H1 (cell line): Measurements from ENCODE around the gene DHX34. TPM values are rescaled to one million over a fixed set of nuclear protein-coding genes. Genes with fewer than 3 reads are reported as not detected.

Source experiments
- CTCF ChIA-PET: fragments of 300-600 bp; sonication (Branson Sonifier 250); formaldehyde crosslinking; loops from one replicate; lab custom pipeline; 2021; ENCODE audit not compliant: partially characterized antibody; lab: Charles Lee
- POLR2A ChIA-PET: fragments of 300-600 bp; sonication (Branson Sonifier 250); formaldehyde crosslinking; loops from one replicate; lab custom pipeline; 2021; ENCODE audit warnings: inconsistent platforms; ENCODE audit not compliant: partially characterized antibody; lab: Charles Lee
- DNase-seq, 2 experiments: peaks; one replicate each; pipeline versions ENCODE4 v3.0.0 to v3.0.0-alpha.2; 2010 to 2022; ENCODE audit warnings: low spot score in 2 of 2, low read depth in 1 of 2, mixed read lengths in 1 of 2
- FAIRE-seq: peaks from 2 replicates; lab custom pipeline; 2011; peaks lifted over from hg19 to GRCh38; lab: Jason Lieb, UNC
- H2AFZ ChIP-seq: 2 replicates; pipeline ENCODE4 v1.8.1; 2012; ENCODE audit warnings: low read length, inconsistent platforms
- H2AK5ac ChIP-seq: 2 replicates; pipeline ENCODE4 v1.6.1; 2013; ENCODE audit warnings: low read depth, low read length
- H2BK120ac ChIP-seq: replicated peaks from 2 replicates; pipeline ENCODE3; 2013; ENCODE audit warnings: low read depth, low read length, inconsistent platforms
- H2BK12ac ChIP-seq: 2 replicates; pipeline ENCODE4 v1.6.1; 2013; ENCODE audit warnings: low read depth, low read length
- H2BK15ac ChIP-seq: 2 replicates; pipeline ENCODE4 v1.6.1; 2013; ENCODE audit warnings: low read length
- H2BK20ac ChIP-seq: 2 replicates; pipeline ENCODE4 v1.6.1; 2013; ENCODE audit warnings: low read length
- H2BK5ac ChIP-seq: 2 replicates; pipeline ENCODE4 v1.6.1; 2013; ENCODE audit warnings: low read depth, low read length
- H3K14ac ChIP-seq: 2 replicates; pipeline ENCODE4 v1.6.1; 2013; ENCODE audit warnings: inconsistent platforms; ENCODE audit not compliant: insufficient read length
- H3K18ac ChIP-seq: 2 replicates; pipeline ENCODE4 v1.6.1; 2013; ENCODE audit warnings: low read length; ENCODE audit errors: extremely low read depth
- H3K23ac ChIP-seq: 2 replicates; pipeline ENCODE4 v1.6.1; 2013; ENCODE audit warnings: inconsistent platforms; ENCODE audit not compliant: insufficient read length
- H3K23me2 ChIP-seq: 2 replicates; pipeline ENCODE4 v1.6.1; 2013; ENCODE audit warnings: low read depth, low read length
- H3K27ac ChIP-seq: 2 replicates; pipeline ENCODE4 v1.6.1; 2011; ENCODE audit warnings: low read depth, low read length, inconsistent platforms
- H3K27me3 ChIP-seq, 4 experiments: replicated peaks in 1 of 4; 1 replicate in 1 of 4; 2 replicates in 3 of 4; pipeline versions ENCODE4 v1.6.1 to v1.8.1; 2011 to 2013; ENCODE audit warnings: low read length in 3 of 4, mild to moderate bottlenecking in 3 of 4, inconsistent platforms in 2 of 4, mixed read lengths in 2 of 4, moderate library complexity in 1 of 4; ENCODE audit not compliant: control insufficient read depth in 3 of 4, insufficient read depth in 3 of 4; ENCODE audit errors: extremely low read depth in 1 of 4
- H3K36me3 ChIP-seq, 4 experiments: 2 replicates each; pipeline versions ENCODE4 v1.6.1 to v1.8.1; 2011 to 2013; ENCODE audit warnings: mild to moderate bottlenecking in 4 of 4, low read length in 3 of 4, moderate library complexity in 2 of 4, control low read depth in 1 of 4, inconsistent platforms in 1 of 4; ENCODE audit not compliant: insufficient read depth in 4 of 4, control insufficient read depth in 2 of 4
- H3K4ac ChIP-seq: replicated peaks from 2 replicates; pipeline ENCODE3; 2013; ENCODE audit warnings: low read length, low read depth, mixed read lengths, inconsistent platforms; ENCODE audit not compliant: insufficient read length
- H3K4me1 ChIP-seq, 4 experiments: replicated peaks in 1 of 4; 1 replicate in 1 of 4; 2 replicates in 3 of 4; pipeline versions ENCODE4 v1.6.1 to v1.8.1; 2011 to 2013; ENCODE audit warnings: low read length in 3 of 4, inconsistent platforms in 2 of 4, mixed read lengths in 1 of 4; ENCODE audit not compliant: insufficient read depth in 4 of 4, control insufficient read depth in 3 of 4
- H3K4me2 ChIP-seq, 2 experiments: 2 replicates each; pipeline versions ENCODE4 v1.6.1 to v1.8.1; 2011 to 2013; ENCODE audit warnings: low read depth in 2 of 2, low read length in 2 of 2, control low read depth in 1 of 2, inconsistent platforms in 1 of 2, mild to moderate bottlenecking in 1 of 2; ENCODE audit not compliant: insufficient read depth in 1 of 2
- H3K4me3 ChIP-seq, 4 experiments: fragments of 200-600, 300-600 bp in 1 of 4; sonication (generic), shearing (Covaris generic), sonication (Bioruptor Twin) in 1 of 4; 2 replicates each; pipeline versions ENCODE4 v1.5.1 to v1.8.1; 2011 to 2016; ENCODE audit warnings: low read length in 4 of 4, low read depth in 3 of 4, control low read depth in 2 of 4, inconsistent platforms in 2 of 4, mild to moderate bottlenecking in 2 of 4, mixed read lengths in 1 of 4, moderate library complexity in 1 of 4; ENCODE audit not compliant: insufficient read depth in 2 of 4; ENCODE audit errors: extremely low read depth in 1 of 4
- H3K56ac ChIP-seq: replicated peaks from 2 replicates; pipeline ENCODE3; 2013; ENCODE audit warnings: low read depth, mild to moderate bottlenecking, mixed read lengths, low read length, inconsistent platforms; ENCODE audit not compliant: insufficient read length
- H3K79me1 ChIP-seq: 2 replicates; pipeline ENCODE4 v1.6.1; 2013; ENCODE audit warnings: low read depth, low read length, control low read depth
- H3K79me2 ChIP-seq, 2 experiments: 2 replicates each; pipeline versions ENCODE4 v1.6.1 to v1.8.1; 2012 to 2013; ENCODE audit warnings: low read length in 2 of 2, mild to moderate bottlenecking in 2 of 2, inconsistent platforms in 1 of 2; ENCODE audit not compliant: insufficient read depth in 2 of 2, control insufficient read depth in 1 of 2
- H3K9ac ChIP-seq, 4 experiments: replicated peaks in 1 of 4; 1 replicate in 1 of 4; 2 replicates in 3 of 4; pipeline versions ENCODE4 v1.6.1 to v1.8.1; 2011 to 2013; ENCODE audit warnings: low read depth in 3 of 4, low read length in 3 of 4, control low read depth in 2 of 4, mild to moderate bottlenecking in 2 of 4, moderate library complexity in 2 of 4, inconsistent platforms in 1 of 4; ENCODE audit errors: extremely low read depth in 1 of 4
- H3K9me3 ChIP-seq, 2 experiments: 2 replicates each; pipeline versions ENCODE4 v1.6.1 to v1.8.1; 2012 to 2013; ENCODE audit warnings: mild to moderate bottlenecking in 2 of 2, moderate library complexity in 2 of 2, control low read depth in 1 of 2, inconsistent platforms in 1 of 2, low read depth in 1 of 2, low read length in 1 of 2, mixed read lengths in 1 of 2; ENCODE audit not compliant: insufficient read depth in 2 of 2
- H4K20me1 ChIP-seq, 2 experiments: replicated peaks in 1 of 2; 2 replicates each; pipeline versions ENCODE3 to v1.8.1; 2011 to 2013; ENCODE audit warnings: inconsistent platforms in 2 of 2, low read length in 2 of 2, mild to moderate bottlenecking in 1 of 2; ENCODE audit not compliant: insufficient read depth in 2 of 2, control insufficient read depth in 1 of 2
- H4K5ac ChIP-seq: 2 replicates; pipeline ENCODE4 v1.6.1; 2013; ENCODE audit warnings: low read length, low read depth, mixed read lengths, inconsistent platforms; ENCODE audit not compliant: insufficient read length
- H4K8ac ChIP-seq: 2 replicates; pipeline ENCODE4 v1.8.0; 2013; ENCODE audit warnings: mild to moderate bottlenecking, moderate library complexity, low read length, inconsistent platforms; ENCODE audit not compliant: insufficient read depth; ENCODE audit errors: extremely low read depth
- H4K91ac ChIP-seq: replicated peaks from 2 replicates; pipeline ENCODE3; 2013; ENCODE audit warnings: low read length, mixed read lengths, inconsistent platforms; ENCODE audit not compliant: insufficient read length
- KDM4A ChIP-seq: IDR thresholded peaks from one replicate; pipeline ENCODE4 v1.7.1; 2012; ENCODE audit warnings: low read depth, mild to moderate bottlenecking, moderate library complexity, low read length, inconsistent platforms; ENCODE audit not compliant: severe bottlenecking
- WGBS, 2 experiments: shearing (Covaris generic) in 1 of 2; methylation state at CpG; one replicate each; pipeline versions ENCODE4 v1.1.6 to v1.1.7; 2013 to 2015; ENCODE audit warnings: low lambda C conversion rate in 2 of 2, mixed read lengths in 2 of 2, inconsistent platforms in 1 of 2, low coverage in 1 of 2, missing lambda C conversion rate in 1 of 2; ENCODE audit not compliant: insufficient replicate concordance in 2 of 2, insufficient coverage in 1 of 2, insufficient read length in 1 of 2; ENCODE audit errors: extremely low coverage in 1 of 2, missing lambda C conversion rate in 1 of 2; 5-methylcytosine and 5-hydroxymethylcytosine counted together
- polyA plus RNA-seq, 7 experiments: library from polyadenylated mRNA; depleted of rRNA in 3 of 7; stranded (reverse) in 5 of 7; unstranded in 2 of 7; fragments of >200 nt in 5 of 7; fragments of 200-250 nt in 2 of 7; gene quantifications; 1 replicate in 5 of 7; 2 replicates in 1 of 7; 4 replicates in 1 of 7; pipeline versions ENCODE4 v1.2.1 to v1.2.3, GENCODE V29; 2011 to 2013; ENCODE audit warnings: missing spikeins in 2 of 7, mixed read lengths in 2 of 7
- total RNA-seq: library from RNA; stranded (reverse); fragmentation: NEBNext Ultra II Directional; extraction: Animal tissue kit (Norgen Biotek cat#: 25700); gene quantifications from 2 replicates; pipeline ENCODE4 v1.2.1, GENCODE V29; 2021

DHX34 gene
- total and polyA plus RNA-seq, 2 of the 8 experiments (the other 6 are each of a cell fraction or from before 2014, with no cell fraction given), result 17.5 to 24.3 TPM

DNA sequence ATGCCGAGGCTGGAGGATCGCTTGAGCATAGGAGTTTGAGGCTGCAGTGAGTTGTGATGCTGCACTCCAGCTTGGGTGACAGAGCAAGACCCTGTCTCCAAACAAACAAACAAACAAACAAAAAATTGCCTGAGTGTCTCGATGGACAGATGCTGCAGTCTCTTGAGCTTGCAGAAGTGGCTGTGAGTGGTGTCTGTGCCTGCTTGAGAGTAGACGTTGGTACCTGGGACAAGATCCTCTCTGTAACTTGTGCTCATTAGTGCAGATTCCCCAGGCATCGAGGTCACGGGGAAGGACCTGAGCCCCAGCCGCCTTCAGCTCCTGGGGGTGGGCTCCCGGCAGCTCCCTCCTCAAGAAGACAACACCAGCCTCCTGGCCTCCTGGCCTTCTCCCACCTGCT is 25.7 kb upstream of the DHX34 start:
- Histone ChIP-seq H3K27ac (no peak overlapping the region), H2BK15ac (no peak overlapping the region), H2BK120ac (no peak overlapping the region), H3K4me3 (no peak overlapping the region), H4K5ac (no peak overlapping the region), H4K91ac (no peak overlapping the region), H3K23me2 (no peaks in the 10 kb centered on the region), H2BK12ac (no peak overlapping the region), H3K4me1 (peaks cover 0 to 3% (median 0%) of the 10 kb centered on the region in 4 experiments; a peak in 1 of 7 replicates), H3K56ac (no peak overlapping the region), H2BK5ac (no peak overlapping the region), H3K36me3 (no peaks in the 10 kb centered on the region), H3K9ac (no peak overlapping the region), H3K79me1 (no peaks in the 10 kb centered on the region), H3K4ac (no peak overlapping the region), H2AK5ac (no peak overlapping the region), H3K18ac (no peak overlapping the region), H3K79me2 (no peaks in the 10 kb centered on the region), H3K14ac (no peak overlapping the region), H3K9me3 (no peaks in the 10 kb centered on the region), H4K8ac (peak overlapping the region; percentile 86; the same call in 1 of the 2 replicates), H2BK20ac (no peak overlapping the region), H3K27me3 (no peaks in the 10 kb centered on the region; a peak in 2 of 7 replicates), H3K4me2 (no peak overlapping the region), H4K20me1 (no peaks in the 10 kb centered on the region), H3K23ac (no peak overlapping the region), H2AFZ (no peak overlapping the region)
- FAIRE-seq (no peak), DNase-seq (no peak)
- CTCF ChIA-PET, result interaction anchor here (0.6 to 3.3 kb wide), 7 partner anchors 18 to 383 kb away, joined by 3 to 23 read pairs (median 4); partner anchors contain the start of gene DHX34
- POLR2A ChIA-PET, result interaction anchor here (1.2 to 1.7 kb wide), 3 partner anchors 59 to 96 kb away, joined by 3 to 5 read pairs (median 4); partner anchors contain the start of gene MEIS3
- TF ChIP-seq KDM4A, result no peak
- 88% methylated on average over 8 of the region's 8 CpGs; no CpG with 5 or more reads in 1 of the 2 experiments for WGBS, 2 experiments
